Right lobe of liver (tissue), 4 donors: ENCODE data around the gene FBXO44.

Source experiments
- POLR2A ChIP-seq: fragments of 450-650 bp; IDR thresholded peaks from one replicate; pipeline ENCODE4 v1.6.1; 2017; ENCODE audit warnings: antibody characterized with exemption, mild to moderate bottlenecking
- TF ChIP-seq, protein P1 (sequence below), 4 donors: fragments of 200-600 bp in 3 of 4; fragments of 450-650 bp in 1 of 4; IDR thresholded peaks; one replicate each; pipeline versions ENCODE4 v1.5.1 to v1.8.0; 2016 to 2022; ENCODE audit warnings: antibody characterized with exemption in 4 of 4, mild to moderate bottlenecking in 2 of 4
- donor health status: DM: no; HTN: no; CAD: no.
- donor health status: DM: no; HTN: no; CAD: no.
- donor health status: DM: no; HTN: yes; CAD: no.

DNA sequence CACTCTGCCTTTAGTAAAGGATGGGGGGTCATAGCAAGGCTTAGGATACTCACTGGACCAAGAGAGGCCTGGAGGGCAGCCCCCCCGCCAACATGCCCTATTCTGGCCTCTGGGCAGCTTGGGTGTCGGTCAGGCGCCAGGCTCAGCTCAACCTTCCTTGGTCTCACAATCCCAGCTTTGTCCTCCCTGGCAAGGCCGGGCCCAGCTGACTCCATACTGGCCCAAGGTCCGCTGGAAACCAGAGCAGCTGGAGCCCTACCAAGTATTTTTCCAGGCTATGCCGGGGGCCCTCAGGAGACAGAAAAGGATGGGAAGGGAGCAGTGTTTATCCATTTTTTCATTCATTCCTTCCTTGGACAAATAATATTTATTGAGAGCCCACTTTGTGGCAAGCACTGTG, 6.6 kb upstream of the FBXO44 start:
- TF ChIP-seq, protein P1, sequence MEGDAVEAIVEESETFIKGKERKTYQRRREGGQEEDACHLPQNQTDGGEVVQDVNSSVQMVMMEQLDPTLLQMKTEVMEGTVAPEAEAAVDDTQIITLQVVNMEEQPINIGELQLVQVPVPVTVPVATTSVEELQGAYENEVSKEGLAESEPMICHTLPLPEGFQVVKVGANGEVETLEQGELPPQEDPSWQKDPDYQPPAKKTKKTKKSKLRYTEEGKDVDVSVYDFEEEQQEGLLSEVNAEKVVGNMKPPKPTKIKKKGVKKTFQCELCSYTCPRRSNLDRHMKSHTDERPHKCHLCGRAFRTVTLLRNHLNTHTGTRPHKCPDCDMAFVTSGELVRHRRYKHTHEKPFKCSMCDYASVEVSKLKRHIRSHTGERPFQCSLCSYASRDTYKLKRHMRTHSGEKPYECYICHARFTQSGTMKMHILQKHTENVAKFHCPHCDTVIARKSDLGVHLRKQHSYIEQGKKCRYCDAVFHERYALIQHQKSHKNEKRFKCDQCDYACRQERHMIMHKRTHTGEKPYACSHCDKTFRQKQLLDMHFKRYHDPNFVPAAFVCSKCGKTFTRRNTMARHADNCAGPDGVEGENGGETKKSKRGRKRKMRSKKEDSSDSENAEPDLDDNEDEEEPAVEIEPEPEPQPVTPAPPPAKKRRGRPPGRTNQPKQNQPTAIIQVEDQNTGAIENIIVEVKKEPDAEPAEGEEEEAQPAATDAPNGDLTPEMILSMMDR (IDR thresholded peaks at IDR 0.05), result no peak
- no peak for TF ChIP-seq POLR2A
